H1 (cell line): ENCODE data around the gene SIRT3. TPM values are rescaled to one million over a fixed set of nuclear protein-coding genes. Genes with fewer than 3 reads are reported as not detected.
A peak's percentile ranks its signal among the peaks of the same experiment; 100 is the strongest.

Experiments used
- CTCF ChIA-PET: fragments of 300-600 bp; sonication (Branson Sonifier 250); formaldehyde crosslinking; loops from one replicate; lab custom pipeline; 2021; ENCODE audit not compliant: partially characterized antibody; lab: Charles Lee
- POLR2A ChIA-PET: fragments of 300-600 bp; sonication (Branson Sonifier 250); formaldehyde crosslinking; loops from one replicate; lab custom pipeline; 2021; ENCODE audit warnings: inconsistent platforms; ENCODE audit not compliant: partially characterized antibody; lab: Charles Lee
- DNase-seq, 2 experiments: peaks; one replicate each; pipeline versions ENCODE4 v3.0.0 to v3.0.0-alpha.2; 2010 to 2022; ENCODE audit warnings: low spot score in 2 of 2, low read depth in 1 of 2, mixed read lengths in 1 of 2
- FAIRE-seq: peaks from 2 replicates; lab custom pipeline; 2011; peaks lifted over from hg19 to GRCh38; lab: Jason Lieb, UNC
- H2AFZ ChIP-seq: 2 replicates; pipeline ENCODE4 v1.8.1; 2012; ENCODE audit warnings: low read length, inconsistent platforms
- H2AK5ac ChIP-seq: 2 replicates; pipeline ENCODE4 v1.6.1; 2013; ENCODE audit warnings: low read depth, low read length
- H2BK120ac ChIP-seq: replicated peaks from 2 replicates; pipeline ENCODE3; 2013; ENCODE audit warnings: low read depth, low read length, inconsistent platforms
- H2BK12ac ChIP-seq: 2 replicates; pipeline ENCODE4 v1.6.1; 2013; ENCODE audit warnings: low read depth, low read length
- H2BK15ac ChIP-seq: 2 replicates; pipeline ENCODE4 v1.6.1; 2013; ENCODE audit warnings: low read length
- H2BK20ac ChIP-seq: 2 replicates; pipeline ENCODE4 v1.6.1; 2013; ENCODE audit warnings: low read length
- H2BK5ac ChIP-seq: 2 replicates; pipeline ENCODE4 v1.6.1; 2013; ENCODE audit warnings: low read depth, low read length
- H3K14ac ChIP-seq: 2 replicates; pipeline ENCODE4 v1.6.1; 2013; ENCODE audit warnings: inconsistent platforms; ENCODE audit not compliant: insufficient read length
- H3K18ac ChIP-seq: 2 replicates; pipeline ENCODE4 v1.6.1; 2013; ENCODE audit warnings: low read length; ENCODE audit errors: extremely low read depth
- H3K23ac ChIP-seq: 2 replicates; pipeline ENCODE4 v1.6.1; 2013; ENCODE audit warnings: inconsistent platforms; ENCODE audit not compliant: insufficient read length
- H3K23me2 ChIP-seq: 2 replicates; pipeline ENCODE4 v1.6.1; 2013; ENCODE audit warnings: low read depth, low read length
- H3K27ac ChIP-seq: 2 replicates; pipeline ENCODE4 v1.6.1; 2011; ENCODE audit warnings: low read depth, low read length, inconsistent platforms
- H3K27me3 ChIP-seq, 4 experiments: replicated peaks in 1 of 4; 1 replicate in 1 of 4; 2 replicates in 3 of 4; pipeline versions ENCODE4 v1.6.1 to v1.8.1; 2011 to 2013; ENCODE audit warnings: low read length in 3 of 4, mild to moderate bottlenecking in 3 of 4, inconsistent platforms in 2 of 4, mixed read lengths in 2 of 4, moderate library complexity in 1 of 4; ENCODE audit not compliant: control insufficient read depth in 3 of 4, insufficient read depth in 3 of 4; ENCODE audit errors: extremely low read depth in 1 of 4
- H3K36me3 ChIP-seq, 4 experiments: 2 replicates each; pipeline versions ENCODE4 v1.6.1 to v1.8.1; 2011 to 2013; ENCODE audit warnings: mild to moderate bottlenecking in 4 of 4, low read length in 3 of 4, moderate library complexity in 2 of 4, control low read depth in 1 of 4, inconsistent platforms in 1 of 4; ENCODE audit not compliant: insufficient read depth in 4 of 4, control insufficient read depth in 2 of 4
- H3K4ac ChIP-seq: replicated peaks from 2 replicates; pipeline ENCODE3; 2013; ENCODE audit warnings: low read length, low read depth, mixed read lengths, inconsistent platforms; ENCODE audit not compliant: insufficient read length
- H3K4me1 ChIP-seq, 4 experiments: replicated peaks in 1 of 4; 1 replicate in 1 of 4; 2 replicates in 3 of 4; pipeline versions ENCODE4 v1.6.1 to v1.8.1; 2011 to 2013; ENCODE audit warnings: low read length in 3 of 4, inconsistent platforms in 2 of 4, mixed read lengths in 1 of 4; ENCODE audit not compliant: insufficient read depth in 4 of 4, control insufficient read depth in 3 of 4
- H3K4me2 ChIP-seq, 2 experiments: 2 replicates each; pipeline versions ENCODE4 v1.6.1 to v1.8.1; 2011 to 2013; ENCODE audit warnings: low read depth in 2 of 2, low read length in 2 of 2, control low read depth in 1 of 2, inconsistent platforms in 1 of 2, mild to moderate bottlenecking in 1 of 2; ENCODE audit not compliant: insufficient read depth in 1 of 2
- H3K4me3 ChIP-seq, 4 experiments: fragments of 200-600, 300-600 bp in 1 of 4; sonication (generic), shearing (Covaris generic), sonication (Bioruptor Twin) in 1 of 4; 2 replicates each; pipeline versions ENCODE4 v1.5.1 to v1.8.1; 2011 to 2016; ENCODE audit warnings: low read length in 4 of 4, low read depth in 3 of 4, control low read depth in 2 of 4, inconsistent platforms in 2 of 4, mild to moderate bottlenecking in 2 of 4, mixed read lengths in 1 of 4, moderate library complexity in 1 of 4; ENCODE audit not compliant: insufficient read depth in 2 of 4; ENCODE audit errors: extremely low read depth in 1 of 4
- H3K56ac ChIP-seq: replicated peaks from 2 replicates; pipeline ENCODE3; 2013; ENCODE audit warnings: low read depth, mild to moderate bottlenecking, mixed read lengths, low read length, inconsistent platforms; ENCODE audit not compliant: insufficient read length
- H3K79me1 ChIP-seq: 2 replicates; pipeline ENCODE4 v1.6.1; 2013; ENCODE audit warnings: low read depth, low read length, control low read depth
- H3K79me2 ChIP-seq, 2 experiments: 2 replicates each; pipeline versions ENCODE4 v1.6.1 to v1.8.1; 2012 to 2013; ENCODE audit warnings: low read length in 2 of 2, mild to moderate bottlenecking in 2 of 2, inconsistent platforms in 1 of 2; ENCODE audit not compliant: insufficient read depth in 2 of 2, control insufficient read depth in 1 of 2
- H3K9ac ChIP-seq, 4 experiments: replicated peaks in 1 of 4; 1 replicate in 1 of 4; 2 replicates in 3 of 4; pipeline versions ENCODE4 v1.6.1 to v1.8.1; 2011 to 2013; ENCODE audit warnings: low read depth in 3 of 4, low read length in 3 of 4, control low read depth in 2 of 4, mild to moderate bottlenecking in 2 of 4, moderate library complexity in 2 of 4, inconsistent platforms in 1 of 4; ENCODE audit errors: extremely low read depth in 1 of 4
- H3K9me3 ChIP-seq, 2 experiments: 2 replicates each; pipeline versions ENCODE4 v1.6.1 to v1.8.1; 2012 to 2013; ENCODE audit warnings: mild to moderate bottlenecking in 2 of 2, moderate library complexity in 2 of 2, control low read depth in 1 of 2, inconsistent platforms in 1 of 2, low read depth in 1 of 2, low read length in 1 of 2, mixed read lengths in 1 of 2; ENCODE audit not compliant: insufficient read depth in 2 of 2
- H4K20me1 ChIP-seq, 2 experiments: replicated peaks in 1 of 2; 2 replicates each; pipeline versions ENCODE3 to v1.8.1; 2011 to 2013; ENCODE audit warnings: inconsistent platforms in 2 of 2, low read length in 2 of 2, mild to moderate bottlenecking in 1 of 2; ENCODE audit not compliant: insufficient read depth in 2 of 2, control insufficient read depth in 1 of 2
- H4K5ac ChIP-seq: 2 replicates; pipeline ENCODE4 v1.6.1; 2013; ENCODE audit warnings: low read length, low read depth, mixed read lengths, inconsistent platforms; ENCODE audit not compliant: insufficient read length
- H4K8ac ChIP-seq: 2 replicates; pipeline ENCODE4 v1.8.0; 2013; ENCODE audit warnings: mild to moderate bottlenecking, moderate library complexity, low read length, inconsistent platforms; ENCODE audit not compliant: insufficient read depth; ENCODE audit errors: extremely low read depth
- H4K91ac ChIP-seq: replicated peaks from 2 replicates; pipeline ENCODE3; 2013; ENCODE audit warnings: low read length, mixed read lengths, inconsistent platforms; ENCODE audit not compliant: insufficient read length
- CBX5 ChIP-seq: fragments of 300-800, 300-1000 bp; sonication (generic); IDR thresholded peaks from 2 replicates; pipeline ENCODE4 v1.7.1; 2016; ENCODE audit warnings: antibody characterized with exemption, low read length, low read depth
- CHD1 ChIP-seq: IDR thresholded peaks from 2 replicates; pipeline ENCODE4 v1.6.1; 2012; ENCODE audit warnings: low read depth, low read length, improper control_type of control experiment
- EZH2 ChIP-seq: fragments of 200-600 bp; sonication (generic); IDR thresholded peaks from 2 replicates; pipeline ENCODE4 v1.7.1; 2012; ENCODE audit warnings: low read depth, mild to moderate bottlenecking, moderate library complexity, low read length, inconsistent platforms; ENCODE audit not compliant: severe bottlenecking
- GABPA ChIP-seq: IDR thresholded peaks from 2 replicates; pipeline ENCODE4 v1.6.1; 2011; ENCODE audit warnings: mild to moderate bottlenecking, low read length, moderate library complexity, borderline replicate concordance; ENCODE audit not compliant: insufficient read depth
- RFX5 ChIP-seq: IDR thresholded peaks from 2 replicates; pipeline ENCODE4 v1.6.1; 2011; ENCODE audit warnings: low read depth, low read length, improper control_type of control experiment, borderline replicate concordance
- RXRA ChIP-seq: IDR thresholded peaks from 2 replicates; pipeline ENCODE4 v1.6.1; 2011; ENCODE audit warnings: low read depth, mild to moderate bottlenecking, low read length, moderate library complexity; ENCODE audit not compliant: insufficient read depth
- SP1 ChIP-seq: IDR thresholded peaks from 2 replicates; pipeline ENCODE4 v1.6.1; 2011; ENCODE audit warnings: low read depth, low read length
- TAF1 ChIP-seq: IDR thresholded peaks from 2 replicates; pipeline ENCODE4 v1.6.1; 2011; ENCODE audit warnings: mild to moderate bottlenecking, low read depth, low read length
- TCF12 ChIP-seq: IDR thresholded peaks from 2 replicates; pipeline ENCODE4 v1.6.1; 2011; ENCODE audit warnings: low read depth, mild to moderate bottlenecking, low read length
- WGBS, 2 experiments: shearing (Covaris generic) in 1 of 2; methylation state at CpG; one replicate each; pipeline versions ENCODE4 v1.1.6 to v1.1.7; 2013 to 2015; ENCODE audit warnings: low lambda C conversion rate in 2 of 2, mixed read lengths in 2 of 2, inconsistent platforms in 1 of 2, low coverage in 1 of 2, missing lambda C conversion rate in 1 of 2; ENCODE audit not compliant: insufficient replicate concordance in 2 of 2, insufficient coverage in 1 of 2, insufficient read length in 1 of 2; ENCODE audit errors: extremely low coverage in 1 of 2, missing lambda C conversion rate in 1 of 2; 5-methylcytosine and 5-hydroxymethylcytosine counted together
- polyA plus RNA-seq, 7 experiments: library from polyadenylated mRNA; depleted of rRNA in 3 of 7; stranded (reverse) in 5 of 7; unstranded in 2 of 7; fragments of >200 nt in 5 of 7; fragments of 200-250 nt in 2 of 7; gene quantifications; 1 replicate in 5 of 7; 2 replicates in 1 of 7; 4 replicates in 1 of 7; pipeline versions ENCODE4 v1.2.1 to v1.2.3, GENCODE V29; 2011 to 2013; ENCODE audit warnings: missing spikeins in 2 of 7, mixed read lengths in 2 of 7
- total RNA-seq: library from RNA; stranded (reverse); fragmentation: NEBNext Ultra II Directional; extraction: Animal tissue kit (Norgen Biotek cat#: 25700); gene quantifications from 2 replicates; pipeline ENCODE4 v1.2.1, GENCODE V29; 2021

SIRT3 gene
- total and polyA plus RNA-seq, 2 of the 8 experiments (the other 6 are each of a cell fraction or from before 2014, with no cell fraction given): 14.3 to 21.6 TPM

- H3K9ac ChIP-seq: no peak overlapping the region
- H3K4me1 ChIP-seq: peaks cover 0 to 7% (median 3%) of the 10 kb centered on the region in 4 experiments; a peak in 5 of 7 replicates
- no peak for TF ChIP-seq GABPA
- TF ChIP-seq EZH2: no peak
- no peak for TF ChIP-seq CHD1
- TF ChIP-seq RFX5: no peak
- no peak for TF ChIP-seq TAF1
- no peak for TF ChIP-seq CBX5
- TF ChIP-seq TCF12: no peak
- no peak for TF ChIP-seq RXRA
- TF ChIP-seq SP1: no peak
- WGBS, 2 experiments: 85% methylated on average over 8 of the region's 8 CpGs; no CpG with 5 or more reads in 1 of the 2 experiments
- H3K4me2 ChIP-seq: no peak overlapping the region
- H3K9me3 ChIP-seq: peaks cover 0 to 4% of the 10 kb centered on the region in 2 experiments; a peak in 1 of 4 replicates
- H3K18ac ChIP-seq: no peak overlapping the region
- DNase-seq (peak in 1 of 2 experiments; percentile 27), FAIRE-seq (no peak)
- peaks cover 6% of the 10 kb centered on the region for H3K79me1 ChIP-seq
- H4K91ac ChIP-seq: no peak overlapping the region
- H3K56ac ChIP-seq: no peak overlapping the region
- H2BK20ac ChIP-seq: no peak overlapping the region
- H3K14ac ChIP-seq: no peak overlapping the region
- H3K36me3 ChIP-seq: peaks cover 0 to 10% (median 3%) of the 10 kb centered on the region in 4 experiments; a peak in 6 of 8 replicates
- peaks cover 0 to 27% of the 10 kb centered on the region in 2 experiments for H4K20me1 ChIP-seq
- peaks cover 8% of the 10 kb centered on the region; the same call in 1 of the 2 replicates for H3K23me2 ChIP-seq
- H3K23ac ChIP-seq: no peak overlapping the region
- no peak overlapping the region for H2BK12ac ChIP-seq
- no peak overlapping the region for H2AK5ac ChIP-seq
- no peak overlapping the region for H3K27ac ChIP-seq
- H3K4me3 ChIP-seq: no peak overlapping the region
- H2AFZ ChIP-seq: no peak overlapping the region
- H3K4ac ChIP-seq: no peak overlapping the region
- POLR2A ChIA-PET: interaction anchor here (0.6 kb wide), 1 partner anchor 48 kb away, joined by 3 read pairs; no protein-coding TSS in a partner anchor
- peaks cover 0 to 12% of the 10 kb centered on the region in 2 experiments; a peak in 3 of 4 replicates for H3K79me2 ChIP-seq
- no peak overlapping the region for H2BK15ac ChIP-seq
- no peak overlapping the region for H2BK5ac ChIP-seq
- H3K27me3 ChIP-seq: no peaks in the 10 kb centered on the region
- H2BK120ac ChIP-seq: no peak overlapping the region
- no peak overlapping the region for H4K8ac ChIP-seq
- CTCF ChIA-PET: interaction anchor here (0.9 to 2.0 kb wide), 3 partner anchors 10 to 161 kb away, joined by 3 to 7 read pairs (median 5); no protein-coding TSS in a partner anchor
- no peak overlapping the region for H4K5ac ChIP-seq
These were observed 33.7 kb downstream of the SIRT3 start for GRCh38 chr11:202490-202889.
